GM12878 (cell line): ENCODE measurements around the gene KCND3. TPM values are rescaled to one million over a fixed set of nuclear protein-coding genes. Genes with fewer than 3 reads are reported as not detected.

ENCODE experiments used
- ATAC-seq: fragments of 200-7000 bp; cut with Tn5 transposase; 3 replicates; pipeline ENCODE4 v1.9.1; 2020; ENCODE audit warnings: mild to moderate bottlenecking, moderate library complexity
- BruUV-seq: library from RNA; stranded (reverse); fragments of 400-500 nt; replicated peaks from 2 replicates; lab custom pipeline; 2021; lab: Mats Ljungman, UMichigan
- CTCF ChIA-PET: fragments of 300-600 bp; sonication (Branson Sonifier 250); formaldehyde crosslinking; extraction: SDS; loops from one replicate; lab custom pipeline; 2021; ENCODE audit warnings: inconsistent platforms; lab: Yijun Ruan, JAX
- POLR2A ChIA-PET: fragments of 350-600 bp; formaldehyde crosslinking; extraction: SDS; loops from one replicate; lab custom pipeline; 2021; ENCODE audit warnings: inconsistent platforms; lab: Charles Lee
- RAD21 ChIA-PET: fragments of 300-600 bp; sonication (Branson Sonifier 250); formaldehyde crosslinking; loops from one replicate; lab custom pipeline; 2023; ENCODE audit warnings: antibody characterized with exemption; ENCODE audit not compliant: unreplicated experiment; lab: Charles Lee
- SMC1A ChIA-PET: fragments of 300-600 bp; sonication (Branson Sonifier 250); formaldehyde crosslinking; loops from one replicate; lab custom pipeline; 2023; ENCODE audit not compliant: unreplicated experiment, uncharacterized antibody; lab: Charles Lee
- DNase-seq: peaks from one replicate; pipeline ENCODE4 v3.0.0-alpha.2; 2011; ENCODE audit warnings: low read depth, low spot score
- FAIRE-seq: peaks from 3 replicates; lab custom pipeline; 2011; peaks lifted over from hg19 to GRCh38; lab: Jason Lieb, UNC
- H2AFZ ChIP-seq: 2 replicates; pipeline ENCODE4 v1.6.0; 2011; ENCODE audit warnings: low read depth, low read length, control low read depth; ENCODE audit not compliant: control insufficient read depth
- H3K27ac ChIP-seq: 2 replicates; pipeline ENCODE4 v1.5.1; 2011; ENCODE audit warnings: control low read depth; ENCODE audit not compliant: control insufficient read depth, insufficient read depth
- H3K27me3 ChIP-seq, 2 experiments: replicated peaks in 1 of 2; 2 replicates each; pipeline versions ENCODE4 v1.6.0 to v1.6.1; 2011; ENCODE audit warnings: low read length in 1 of 2; ENCODE audit not compliant: control insufficient read depth in 2 of 2, insufficient read depth in 2 of 2
- H3K36me3 ChIP-seq, 2 experiments: 2 replicates each; pipeline ENCODE4 v1.5.1; 2011; ENCODE audit warnings: low read length in 1 of 2; ENCODE audit not compliant: control insufficient read depth in 2 of 2, insufficient read depth in 2 of 2
- H3K4me1 ChIP-seq: 2 replicates; pipeline ENCODE4 v1.6.1; 2011; ENCODE audit warnings: mild to moderate bottlenecking, low read length, moderate library complexity, mixed read lengths; ENCODE audit not compliant: control insufficient read depth, insufficient read depth
- H3K4me2 ChIP-seq: 2 replicates; pipeline ENCODE4 v1.6.0; 2011; ENCODE audit warnings: control low read depth; ENCODE audit not compliant: control insufficient read depth, insufficient read depth
- H3K4me3 ChIP-seq: fragments of 200-600 bp; sonication (generic); 2 replicates; pipeline ENCODE4 v1.5.1; 2016
- H3K79me2 ChIP-seq: 2 replicates; pipeline ENCODE4 v1.6.0; 2011; ENCODE audit warnings: low read length; ENCODE audit not compliant: control insufficient read depth, insufficient read depth
- H3K9ac ChIP-seq: 2 replicates; pipeline ENCODE4 v1.8.0; 2011; ENCODE audit warnings: low read length, control low read depth, mixed read lengths; ENCODE audit not compliant: control insufficient read depth, insufficient read depth
- H3K9me3 ChIP-seq: replicated peaks from 3 replicates; pipeline ENCODE4 v1.5.1; 2011; ENCODE audit warnings: mild to moderate bottlenecking, low read length; ENCODE audit not compliant: control insufficient read depth, insufficient read depth
- H4K20me1 ChIP-seq: 2 replicates; pipeline ENCODE4 v1.6.0; 2011; ENCODE audit not compliant: control insufficient read depth, insufficient read depth
- CBFB ChIP-seq: IDR thresholded peaks from 2 replicates; pipeline ENCODE4 v1.6.1; 2016; ENCODE audit warnings: antibody characterized with exemption, low read depth
- CHD2 ChIP-seq: IDR thresholded peaks from 2 replicates; pipeline ENCODE4 v1.6.1; 2011; ENCODE audit warnings: low read depth, low read length, improper control_type of control experiment, borderline replicate concordance
- IRF4 ChIP-seq: IDR thresholded peaks from 2 replicates; pipeline ENCODE4 v1.6.1; 2011; ENCODE audit warnings: low read depth, low read length
- NR2C1 ChIP-seq: fragments of 450-650 bp; IDR thresholded peaks from 2 replicates; pipeline ENCODE4 v1.6.1; 2017; ENCODE audit warnings: antibody characterized with exemption, mild to moderate bottlenecking, moderate library complexity
- POU2F2 ChIP-seq: IDR thresholded peaks from 3 replicates; pipeline ENCODE4 v1.6.1; 2011; ENCODE audit warnings: low read depth, mild to moderate bottlenecking, low read length, borderline replicate concordance
- SMAD5 ChIP-seq: IDR thresholded peaks from 2 replicates; pipeline ENCODE4 v1.6.1; 2016; ENCODE audit warnings: antibody characterized with exemption, low read depth
- SUZ12 ChIP-seq: fragments of 200-600 bp; sonication (generic); IDR thresholded peaks from one replicate; pipeline ENCODE4 v1.6.1; 2018; ENCODE audit warnings: antibody characterized with exemption, mild to moderate bottlenecking; ENCODE audit not compliant: unreplicated experiment
- TCF3 ChIP-seq: IDR thresholded peaks from 2 replicates; pipeline ENCODE4 v1.6.1; 2012; ENCODE audit warnings: low read depth, mild to moderate bottlenecking, low read length, borderline replicate concordance; ENCODE audit not compliant: insufficient read depth
- USF2 ChIP-seq: IDR thresholded peaks from 2 replicates; pipeline ENCODE4 v1.6.1; 2011; ENCODE audit warnings: low read depth, low read length, improper control_type of control experiment, borderline replicate concordance
- WGBS: methylation state at CpG from one replicate; pipeline ENCODE4 v1.1.6; 2016; ENCODE audit warnings: low lambda C conversion rate; ENCODE audit not compliant: insufficient replicate concordance, insufficient coverage; ENCODE audit errors: missing lambda C conversion rate; 5-methylcytosine and 5-hydroxymethylcytosine counted together
- in situ Hi-C: fragments of 300-500 bp; cut with MboI; formaldehyde crosslinking; loops from 9 replicates; pipeline ENCODE4 v1.14.3; 2018; ENCODE audit warnings: mixed read lengths
- intact Hi-C: fragments of 100-400 bp; cut with micrococcal nuclease; formaldehyde crosslinking; loops from one replicate; pipeline ENCODE4 v1.14.2; 2022; ENCODE audit not compliant: unreplicated experiment
- polyA plus RNA-seq, 11 experiments: library from polyadenylated mRNA; depleted of rRNA in 4 of 11; unstranded in 6 of 11; stranded (reverse) in 5 of 11; fragments of >200 nt; fragmentation: Nextera tagmentation in 4 of 11; fragmentation: Illumina TruSeq in 1 of 11; extraction: Ambion mirVana in 4 of 11; extraction: Trizol in 1 of 11; gene quantifications; 1 replicate in 1 of 11; 2 replicates in 10 of 11; pipeline versions ENCODE4 v1.2.1 to v1.2.3, GENCODE V29; 2011 to 2016; ENCODE audit warnings: inconsistent platforms in 2 of 11, missing spikeins in 2 of 11, low read depth in 1 of 11
- total RNA-seq, 4 experiments: library from RNA; depleted of rRNA in 3 of 4; stranded (reverse); fragments of >200 nt in 3 of 4; fragmentation: Illumina TruSeq in 1 of 4; extraction: Trizol in 1 of 4; gene quantifications; 2 replicates each; pipeline versions ENCODE4 v1.2.1 to v1.2.3, GENCODE V29; 2013 to 2021

The KCND3 gene
- total and polyA plus RNA-seq, 10 of the 15 experiments (the other 5 are each of a cell fraction or from before 2014, with no cell fraction given) = 0.02 TPM; not detected in 9

GRCh38 chr1:111836111-111836510 lies 153.4 kb downstream of the KCND3 start:
- no peak for ATAC-seq
- POLR2A ChIA-PET = no interaction called here
- no peak overlapping the region for H2AFZ ChIP-seq
- no peaks in the 10 kb centered on the region for H3K79me2 ChIP-seq
- H3K9ac ChIP-seq = no peak overlapping the region
- no peak overlapping the region for H3K4me3 ChIP-seq
- SMC1A ChIA-PET = no interaction called here
- CTCF ChIA-PET = no interaction called here
- no peaks in the 10 kb centered on the region for H3K36me3 ChIP-seq
- no peaks in the 10 kb centered on the region for H4K20me1 ChIP-seq
- no peak overlapping the region for H3K27ac ChIP-seq
- no peaks in the 10 kb centered on the region for H3K9me3 ChIP-seq
- in situ Hi-C loops = no loop called here
- H3K27me3 ChIP-seq = no peaks in the 10 kb centered on the region; a peak in 1 of 4 replicates
- WGBS = 44% methylated on average over 7 of the region's 7 CpGs
- intact Hi-C loops = no loop called here
- H3K4me2 ChIP-seq = no peak overlapping the region
- no peak for TF ChIP-seq SUZ12
- TF ChIP-seq USF2 = no peak
- no peak for TF ChIP-seq TCF3
- TF ChIP-seq POU2F2 = no peak
- no peak for TF ChIP-seq SMAD5
- TF ChIP-seq CHD2 = no peak
- TF ChIP-seq IRF4 = no peak
- H3K4me1 ChIP-seq = no peaks in the 10 kb centered on the region
- RAD21 ChIA-PET = no interaction called here
- DNase-seq = no peak
- no peak for FAIRE-seq
- BruUV-seq = no TSS peak

GRCh38 chr1:111835514-111835913 lies 154.0 kb downstream of the KCND3 start:
- BruUV-seq = no TSS peak
- no peaks in the 10 kb centered on the region for H3K4me1 ChIP-seq
- in situ Hi-C loops (no loop called here), intact Hi-C loops (no loop called here)
- TF ChIP-seq CBFB (no peak), NR2C1 (no peak), SMAD5 (no peak)
- H3K36me3 ChIP-seq = no peaks in the 10 kb centered on the region
- H3K27ac ChIP-seq = no peak overlapping the region
- no peak for FAIRE-seq
- no peak for DNase-seq
- no peaks in the 10 kb centered on the region for H3K79me2 ChIP-seq
- no peak overlapping the region for H3K9ac ChIP-seq
- H3K9me3 ChIP-seq = no peaks in the 10 kb centered on the region
- RAD21 ChIA-PET = no interaction called here
- POLR2A ChIA-PET = no interaction called here
- no peak overlapping the region for H3K4me3 ChIP-seq
- H3K4me2 ChIP-seq = no peak overlapping the region
- 16% methylated on average over 3 of the region's 3 CpGs for WGBS
- no peaks in the 10 kb centered on the region for H4K20me1 ChIP-seq
- no peak for ATAC-seq
- no peaks in the 10 kb centered on the region; a peak in 1 of 4 replicates for H3K27me3 ChIP-seq
- H2AFZ ChIP-seq = no peak overlapping the region
- SMC1A ChIA-PET = no interaction called here
- CTCF ChIA-PET = no interaction called here
